Fibroblast of pulmonary artery (primary cell): ENCODE data around the gene ATP6V1G3.

ENCODE experiments used
- DNase-seq: peaks from one replicate; pipeline ENCODE4 v3.0.0-alpha.2; 2010; ENCODE audit warnings: low read depth
- H3K4me3 ChIP-seq: replicated peaks from 2 replicates; pipeline ENCODE4 v1.5.1; 2011; ENCODE audit warnings: low read depth, mild to moderate bottlenecking, control low read depth, low read length, moderate library complexity
- TF ChIP-seq, protein P1 (sequence below): IDR thresholded peaks from 2 replicates; pipeline ENCODE4 v1.5.1; 2011; ENCODE audit warnings: mild to moderate bottlenecking, control low read depth, low read length, inconsistent platforms; ENCODE audit errors: missing control alignments

Gene ATP6V1G3

DNA sequence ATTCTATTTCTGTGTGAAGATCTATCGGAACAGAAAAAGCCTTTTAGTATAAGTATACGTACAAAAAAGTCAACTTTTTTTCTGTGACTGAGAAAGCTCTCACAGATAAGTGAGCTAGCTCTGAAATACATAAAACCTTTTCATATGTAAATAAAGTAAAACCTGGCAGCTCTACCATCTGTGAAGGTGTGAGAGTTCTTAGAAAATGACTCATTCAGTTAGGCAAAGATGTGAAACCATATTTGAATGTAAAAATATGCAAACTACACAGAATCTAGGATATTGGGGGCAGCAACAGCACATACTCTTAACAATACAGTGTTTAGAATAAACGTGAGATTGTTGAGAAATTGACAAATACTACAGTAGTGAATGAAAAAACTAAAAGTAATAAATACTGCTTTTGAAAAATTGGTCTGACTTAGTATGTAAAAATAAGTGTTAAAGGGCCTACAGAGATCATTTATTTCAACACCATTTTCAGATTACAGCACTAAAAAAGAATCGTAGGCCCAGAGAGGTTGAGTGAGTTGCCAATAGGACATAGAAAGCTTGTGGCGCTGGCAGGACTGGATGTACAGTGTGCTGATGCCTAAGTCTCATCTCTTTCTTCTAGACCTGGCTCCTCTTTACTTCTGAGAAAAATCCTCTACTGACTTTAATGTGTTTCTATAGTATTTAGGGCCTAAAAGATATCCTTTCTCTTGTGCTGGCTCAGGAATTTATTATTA is 19.8 kb downstream of the ATP6V1G3 start:
- TF ChIP-seq, protein P1, sequence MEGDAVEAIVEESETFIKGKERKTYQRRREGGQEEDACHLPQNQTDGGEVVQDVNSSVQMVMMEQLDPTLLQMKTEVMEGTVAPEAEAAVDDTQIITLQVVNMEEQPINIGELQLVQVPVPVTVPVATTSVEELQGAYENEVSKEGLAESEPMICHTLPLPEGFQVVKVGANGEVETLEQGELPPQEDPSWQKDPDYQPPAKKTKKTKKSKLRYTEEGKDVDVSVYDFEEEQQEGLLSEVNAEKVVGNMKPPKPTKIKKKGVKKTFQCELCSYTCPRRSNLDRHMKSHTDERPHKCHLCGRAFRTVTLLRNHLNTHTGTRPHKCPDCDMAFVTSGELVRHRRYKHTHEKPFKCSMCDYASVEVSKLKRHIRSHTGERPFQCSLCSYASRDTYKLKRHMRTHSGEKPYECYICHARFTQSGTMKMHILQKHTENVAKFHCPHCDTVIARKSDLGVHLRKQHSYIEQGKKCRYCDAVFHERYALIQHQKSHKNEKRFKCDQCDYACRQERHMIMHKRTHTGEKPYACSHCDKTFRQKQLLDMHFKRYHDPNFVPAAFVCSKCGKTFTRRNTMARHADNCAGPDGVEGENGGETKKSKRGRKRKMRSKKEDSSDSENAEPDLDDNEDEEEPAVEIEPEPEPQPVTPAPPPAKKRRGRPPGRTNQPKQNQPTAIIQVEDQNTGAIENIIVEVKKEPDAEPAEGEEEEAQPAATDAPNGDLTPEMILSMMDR = no peak
- no peak overlapping the region for H3K4me3 ChIP-seq
- no peak for DNase-seq

DNA sequence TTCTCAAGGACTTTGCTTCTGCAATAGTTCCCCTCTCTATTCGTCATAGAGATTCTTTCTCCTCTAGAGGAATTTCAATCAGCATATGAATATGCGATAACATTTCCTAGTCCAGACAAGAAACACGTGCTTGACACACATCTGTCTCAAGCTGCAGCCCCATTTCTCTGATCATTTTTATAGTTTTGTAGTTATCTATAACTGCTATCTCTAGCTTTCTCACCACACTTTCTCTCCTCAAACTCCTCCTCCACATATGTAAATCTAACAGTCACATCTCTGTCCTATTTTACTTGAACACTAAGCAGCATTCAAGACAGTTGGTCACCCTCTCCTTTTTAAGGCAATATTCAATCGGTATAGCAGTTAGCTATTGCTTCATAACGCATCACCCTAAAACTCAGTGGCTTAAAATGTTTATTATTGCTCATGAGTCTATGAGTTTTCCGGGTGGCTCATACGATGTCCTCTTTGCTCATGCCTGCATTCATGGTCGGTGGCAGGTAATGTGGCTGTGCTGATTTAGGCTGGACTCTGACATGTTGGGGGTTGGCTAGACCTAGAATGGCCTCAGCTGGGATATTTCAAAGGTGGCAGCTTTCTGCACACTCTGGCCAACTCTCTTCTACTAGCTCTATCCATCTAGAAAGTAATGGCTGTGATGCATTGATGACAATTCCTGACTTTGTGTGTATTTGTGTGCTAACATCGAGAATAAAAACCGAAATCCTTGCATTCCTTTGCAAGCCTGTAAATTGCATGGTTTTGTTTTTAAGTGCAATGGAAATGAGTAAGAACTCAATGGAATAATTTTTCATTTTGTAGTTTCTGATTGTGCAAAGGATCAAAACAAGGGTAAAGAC is 20.6 kb downstream of the ATP6V1G3 start:
- H3K4me3 ChIP-seq = no peak overlapping the region
- TF ChIP-seq, protein P1 = no peak
- no peak for DNase-seq

DNA sequence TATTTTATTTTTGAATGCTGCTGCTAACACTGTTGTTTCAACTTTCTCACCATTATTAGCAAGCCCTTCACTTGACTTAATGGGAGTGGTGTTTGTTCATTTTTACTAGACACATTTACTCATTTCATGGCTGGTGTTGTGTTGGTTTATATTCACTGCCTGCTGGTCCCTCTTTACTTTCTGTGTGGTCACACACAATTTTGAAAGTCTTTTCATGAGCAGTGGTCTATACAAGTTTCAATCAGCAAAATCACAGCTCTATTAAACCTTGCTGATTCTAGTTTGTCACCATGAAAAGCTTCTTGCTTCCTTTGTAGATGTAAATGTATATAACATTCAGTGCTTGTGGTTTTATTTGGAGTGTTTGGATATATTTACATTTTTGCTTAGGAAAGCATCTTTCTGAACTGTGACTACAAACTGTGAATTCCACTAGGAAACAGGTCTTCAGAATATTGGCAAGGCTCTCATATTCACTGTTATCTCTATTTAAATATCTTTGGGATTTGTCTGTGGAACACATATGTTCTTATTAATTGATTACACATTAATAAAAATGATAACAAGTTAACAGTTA is 22.8 kb downstream of the ATP6V1G3 start:
- TF ChIP-seq, protein P1 = no peak
- H3K4me3 ChIP-seq = no peak overlapping the region
- DNase-seq = no peak

DNA sequence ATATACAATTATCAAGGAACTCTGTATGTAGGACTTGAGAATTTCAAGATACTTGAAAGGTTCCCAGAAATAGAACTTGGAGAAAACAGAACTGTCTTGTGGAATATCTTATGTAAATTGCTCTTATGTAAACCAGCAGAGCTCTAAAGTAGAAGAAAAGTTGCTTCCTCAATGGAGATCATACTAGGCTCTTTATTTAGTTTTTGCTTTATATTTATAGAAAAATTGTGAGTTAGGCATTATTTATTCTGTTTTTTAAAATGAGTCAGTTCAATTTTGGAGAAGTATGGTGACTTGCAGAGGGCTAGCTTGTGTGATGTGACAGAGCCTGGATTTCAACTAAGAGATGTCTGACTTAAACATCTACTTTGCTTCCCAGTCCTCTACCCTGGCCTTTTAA is 40.4 kb downstream of the ATP6V1G3 start:
- no peak for DNase-seq
- TF ChIP-seq, protein P1 = no peak
- H3K4me3 ChIP-seq = no peak overlapping the region

DNA sequence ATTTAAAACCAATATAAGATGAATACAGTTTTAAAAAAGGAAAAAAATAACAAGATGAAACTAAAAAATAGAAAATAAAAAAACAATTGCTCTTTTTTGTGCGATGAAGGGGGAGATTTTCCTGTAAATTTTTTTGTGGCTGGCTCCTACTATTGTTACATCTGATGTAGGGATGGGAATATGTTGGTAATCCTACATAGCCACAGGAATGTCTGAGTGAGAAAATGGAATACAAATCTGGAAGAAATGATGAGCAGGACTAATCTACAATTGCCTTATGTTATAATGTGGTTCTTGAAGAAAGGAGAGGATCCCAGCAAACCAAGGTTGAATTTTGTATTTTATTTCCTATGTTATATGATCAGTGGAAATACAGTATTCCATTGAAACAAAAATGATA is 40.9 kb downstream of the ATP6V1G3 start:
- DNase-seq = no peak
- TF ChIP-seq, protein P1 = no peak
- no peak overlapping the region for H3K4me3 ChIP-seq

DNA sequence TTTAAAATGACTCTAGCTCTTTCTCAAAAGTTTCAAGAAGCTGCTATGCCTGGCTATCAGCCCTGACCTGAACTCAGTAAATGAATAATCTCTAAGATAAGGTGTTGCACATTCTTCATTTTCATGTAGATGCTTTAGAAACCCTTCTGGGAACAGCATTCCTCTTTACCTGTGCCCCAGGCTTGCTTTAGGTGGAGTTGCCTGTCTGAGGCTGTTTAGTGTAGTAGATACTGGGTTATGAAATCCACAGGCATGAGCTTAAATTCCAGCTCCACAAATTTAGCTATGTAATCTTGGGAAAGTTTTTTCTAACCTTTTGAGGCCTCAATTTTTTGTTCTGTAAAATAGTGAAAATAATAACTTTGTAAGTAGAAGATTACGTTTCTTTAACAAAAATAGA is 41.6 kb downstream of the ATP6V1G3 start:
- H3K4me3 ChIP-seq = no peak overlapping the region
- peak; percentile 20 for DNase-seq
- TF ChIP-seq, protein P1 = no peak
